ENCODE measurements around the gene DIS3L. TPM values are rescaled to one million over a fixed set of nuclear protein-coding genes. Genes with fewer than 3 reads are reported as not detected.
"Not testable (repeated sequence)": the region's sequence is repeated elsewhere in the genome, so short reads cannot be mapped to it uniquely, and the experiment has no call there.

The DIS3L gene
- total RNA-seq, 1 donor from 2014 or later, result 51.1 TPM

GRCh38 chr15:66294157-66294931 is 976 bp downstream of the DIS3L start:
- Mint-ChIP-seq H3K27ac (peak overlapping the region; percentile 93), H3K9me3 (ENCODE audit: low read depth) (no peaks in the 10 kb centered on the region), H3K27me3 (no peaks in the 10 kb centered on the region), H3K36me3 (ENCODE audit: insufficient read depth) (peaks cover 11% of the 10 kb centered on the region), H3K4me3 (ENCODE audit: low read depth) (peak overlapping the region; percentile 81), H3K4me1 (ENCODE audit: low read depth) (peaks cover 29% of the 10 kb centered on the region)
- no peak for TF ChIP-seq CTCF (IDR thresholded peaks at IDR 0.05; ENCODE audit: unreplicated experiment)
- DNase-seq (ENCODE audit: low spot score, unreplicated experiment), result no peak

GRCh38 chr15:66294932-66295235 is 1.5 kb downstream of the DIS3L start:
- Mint-ChIP-seq H3K4me1 (ENCODE audit: low read depth) (peaks cover 29% of the 10 kb centered on the region), H3K4me3 (ENCODE audit: low read depth) (peak overlapping the region; percentile 81), H3K27me3 (no peaks in the 10 kb centered on the region), H3K9me3 (ENCODE audit: low read depth) (no peaks in the 10 kb centered on the region), H3K27ac (peak overlapping the region; percentile 93), H3K36me3 (ENCODE audit: insufficient read depth) (peaks cover 11% of the 10 kb centered on the region)
- TF ChIP-seq CTCF (IDR thresholded peaks at IDR 0.05; ENCODE audit: unreplicated experiment), result no peak
- DNase-seq (ENCODE audit: low spot score, unreplicated experiment), result no peak

- H3K36me3 Mint-ChIP-seq (ENCODE audit: insufficient read depth), result peaks cover 15% of the 10 kb centered on the region
- TF ChIP-seq CTCF (IDR thresholded peaks at IDR 0.05; ENCODE audit: unreplicated experiment), result no peak
- H3K4me1 Mint-ChIP-seq (ENCODE audit: low read depth), result peaks cover 29% of the 10 kb centered on the region
- H3K27me3 Mint-ChIP-seq, result no peaks in the 10 kb centered on the region
- no peak for DNase-seq (ENCODE audit: low spot score, unreplicated experiment)
- H3K9me3 Mint-ChIP-seq (ENCODE audit: low read depth), result no peaks in the 10 kb centered on the region
- H3K4me3 Mint-ChIP-seq (ENCODE audit: low read depth), result no peak overlapping the region
- H3K27ac Mint-ChIP-seq, result no peak overlapping the region
Observed at GRCh38 chr15:66296186-66296585, 2.8 kb downstream of the DIS3L start.

DNA sequence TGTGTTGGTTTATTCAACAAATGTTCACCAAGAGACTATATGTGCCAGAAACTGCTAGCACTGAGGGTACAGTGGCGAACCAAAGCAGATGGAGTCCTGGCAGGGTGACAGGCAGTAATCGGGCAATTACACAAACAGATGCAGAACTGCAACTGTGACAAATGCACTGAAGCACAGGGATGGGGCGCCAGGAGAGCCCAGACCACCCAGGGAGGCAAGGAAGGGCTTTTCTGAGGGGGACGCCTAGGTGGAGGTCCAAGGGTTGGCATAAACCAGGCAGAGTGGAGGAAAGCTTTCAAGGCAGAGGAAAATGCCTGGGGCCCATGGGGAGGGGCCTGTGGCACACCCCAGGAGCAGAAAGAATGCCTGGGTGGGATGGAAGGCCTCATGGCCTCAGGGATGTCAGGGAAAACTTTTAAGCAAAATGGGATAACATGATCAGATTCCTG is 5.5 kb downstream of the DIS3L start:
- H3K4me3 Mint-ChIP-seq (ENCODE audit: low read depth), result no peak overlapping the region
- DNase-seq (ENCODE audit: low spot score, unreplicated experiment), result no peak
- no peak overlapping the region for H3K27ac Mint-ChIP-seq
- TF ChIP-seq CTCF (IDR thresholded peaks at IDR 0.05; ENCODE audit: unreplicated experiment), result no peak
- H3K27me3 Mint-ChIP-seq, result no peaks in the 10 kb centered on the region
- no peaks in the 10 kb centered on the region for H3K9me3 Mint-ChIP-seq (ENCODE audit: low read depth)
- peaks cover 23% of the 10 kb centered on the region for H3K4me1 Mint-ChIP-seq (ENCODE audit: low read depth)
- H3K36me3 Mint-ChIP-seq (ENCODE audit: insufficient read depth), result peaks cover 17% of the 10 kb centered on the region

DNA sequence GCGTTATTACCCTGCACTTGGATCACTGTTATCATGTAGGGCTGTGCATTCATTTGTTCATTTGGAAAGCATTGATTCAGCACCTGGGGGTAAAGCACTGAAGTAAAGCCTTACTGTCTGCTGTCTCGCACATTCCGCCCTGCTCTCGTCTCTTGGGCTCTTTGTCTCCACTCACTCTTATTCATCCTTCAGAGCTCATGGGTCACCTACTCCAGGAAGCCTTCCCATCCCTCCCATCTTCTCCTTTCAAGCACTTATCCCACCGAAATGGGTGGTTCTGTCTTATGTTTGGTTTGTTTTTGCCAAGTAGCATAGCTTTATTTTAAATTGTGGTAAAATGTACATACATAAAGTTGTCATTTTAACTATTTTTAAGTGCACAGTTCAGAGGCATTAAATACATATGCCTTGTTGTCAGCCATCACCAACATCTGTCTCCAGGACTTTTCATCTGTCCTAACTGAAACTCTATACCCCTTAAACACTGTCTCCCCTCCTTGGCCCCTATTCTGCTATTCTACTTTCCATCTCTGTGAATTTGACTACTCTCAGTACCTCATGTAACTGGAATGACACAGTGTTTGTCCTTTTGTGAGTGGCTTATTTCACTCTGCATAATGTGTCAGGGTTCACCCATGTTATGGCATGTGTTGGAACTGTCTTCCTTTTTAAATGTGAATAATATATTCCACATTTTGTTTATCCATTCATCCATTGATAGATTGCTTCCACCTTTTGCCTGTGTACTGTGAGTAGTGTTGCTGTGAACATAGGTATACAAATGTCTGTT is 9.3 kb downstream of the DIS3L start:
- no peak overlapping the region for H3K4me3 Mint-ChIP-seq (ENCODE audit: low read depth)
- peaks cover 12% of the 10 kb centered on the region for H3K4me1 Mint-ChIP-seq (ENCODE audit: low read depth)
- peaks cover 13% of the 10 kb centered on the region for H3K36me3 Mint-ChIP-seq (ENCODE audit: insufficient read depth)
- TF ChIP-seq CTCF (IDR thresholded peaks at IDR 0.05; ENCODE audit: unreplicated experiment), result no peak
- H3K27ac Mint-ChIP-seq, result no peak overlapping the region
- no peaks in the 10 kb centered on the region for H3K9me3 Mint-ChIP-seq (ENCODE audit: low read depth)
- H3K27me3 Mint-ChIP-seq, result no peaks in the 10 kb centered on the region
- no peak for DNase-seq (ENCODE audit: low spot score, unreplicated experiment)

DNA sequence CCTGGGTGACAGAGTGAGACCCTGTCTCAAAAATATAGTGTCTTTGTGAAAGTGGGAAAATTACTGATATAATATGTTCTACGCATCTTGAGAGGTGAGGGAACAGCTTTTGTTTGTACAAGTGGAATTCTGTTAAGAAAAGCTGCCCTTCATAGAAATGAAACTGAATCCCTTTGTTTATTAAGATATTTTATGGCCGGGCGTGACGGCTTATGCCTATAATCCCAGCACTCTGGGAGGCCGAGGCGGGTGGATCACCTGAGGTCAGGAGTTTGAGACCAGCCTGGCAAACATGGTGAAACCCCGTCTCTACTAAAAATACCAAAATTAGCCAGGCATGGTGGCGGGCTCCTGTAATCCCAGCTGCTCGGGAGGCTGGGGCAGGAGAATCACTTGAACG is 11.1 kb downstream of the DIS3L start:
- Mint-ChIP-seq H3K4me1 (ENCODE audit: low read depth) (peaks cover 12% of the 10 kb centered on the region), H3K36me3 (ENCODE audit: insufficient read depth) (peaks cover 14% of the 10 kb centered on the region)
- H3K4me3 Mint-ChIP-seq (ENCODE audit: low read depth); DNase-seq (ENCODE audit: low spot score, unreplicated experiment); H3K9me3 Mint-ChIP-seq (ENCODE audit: low read depth); H3K27ac Mint-ChIP-seq; H3K27me3 Mint-ChIP-seq: not testable (repeated sequence)

All from progenitor cell of endocrine pancreas (in vitro differentiated cells).